ENCODE data around the gene GPATCH4.
"Not testable (repeated sequence)": the region's sequence is repeated elsewhere in the genome, so short reads cannot be mapped to it uniquely, and the experiment has no call there.

Gene GPATCH4

DNA sequence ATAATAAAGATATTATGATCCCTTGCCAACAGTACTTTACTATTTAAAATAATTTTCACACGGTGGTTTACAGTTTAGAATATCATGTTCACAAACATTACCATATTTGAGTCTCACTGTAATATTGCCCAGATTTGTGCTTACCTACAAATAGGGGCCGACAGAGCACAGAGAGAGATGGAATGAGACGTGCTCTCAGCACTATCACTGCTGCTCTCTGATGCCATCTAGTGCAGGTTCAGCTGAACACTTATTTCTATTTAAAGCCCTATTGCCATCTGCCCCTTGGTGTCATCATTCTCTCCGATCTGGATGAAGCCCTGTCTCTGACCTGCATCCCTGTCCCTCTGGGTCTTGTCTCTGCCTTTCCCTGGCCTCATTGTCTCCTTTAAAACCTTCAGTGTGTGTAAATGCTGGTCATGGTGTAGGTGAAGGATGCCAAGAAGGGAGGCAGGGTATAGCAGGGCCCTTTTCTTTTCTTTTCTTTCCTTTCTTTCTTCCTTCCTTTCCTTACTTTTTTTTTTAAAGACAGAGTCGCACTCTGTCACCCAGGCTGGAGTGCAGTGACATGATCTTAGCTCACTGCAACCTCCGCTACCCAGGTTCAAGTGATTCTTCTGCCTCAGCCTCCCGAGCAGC lies 6.9 kb upstream of the GPATCH4 start:
- Histone ChIP-seq H3K27me3 (replicated peaks; ENCODE audit: control insufficient read depth, insufficient read depth, low read length) (no peaks in the 10 kb centered on the region), H3K4me3 (replicated peaks; ENCODE audit: low read depth, low read length) (no peak overlapping the region), H3K36me3 (ENCODE audit: control insufficient read depth, insufficient read depth, low read length) (no peaks in the 10 kb centered on the region)
- TF ChIP-seq, protein P1, sequence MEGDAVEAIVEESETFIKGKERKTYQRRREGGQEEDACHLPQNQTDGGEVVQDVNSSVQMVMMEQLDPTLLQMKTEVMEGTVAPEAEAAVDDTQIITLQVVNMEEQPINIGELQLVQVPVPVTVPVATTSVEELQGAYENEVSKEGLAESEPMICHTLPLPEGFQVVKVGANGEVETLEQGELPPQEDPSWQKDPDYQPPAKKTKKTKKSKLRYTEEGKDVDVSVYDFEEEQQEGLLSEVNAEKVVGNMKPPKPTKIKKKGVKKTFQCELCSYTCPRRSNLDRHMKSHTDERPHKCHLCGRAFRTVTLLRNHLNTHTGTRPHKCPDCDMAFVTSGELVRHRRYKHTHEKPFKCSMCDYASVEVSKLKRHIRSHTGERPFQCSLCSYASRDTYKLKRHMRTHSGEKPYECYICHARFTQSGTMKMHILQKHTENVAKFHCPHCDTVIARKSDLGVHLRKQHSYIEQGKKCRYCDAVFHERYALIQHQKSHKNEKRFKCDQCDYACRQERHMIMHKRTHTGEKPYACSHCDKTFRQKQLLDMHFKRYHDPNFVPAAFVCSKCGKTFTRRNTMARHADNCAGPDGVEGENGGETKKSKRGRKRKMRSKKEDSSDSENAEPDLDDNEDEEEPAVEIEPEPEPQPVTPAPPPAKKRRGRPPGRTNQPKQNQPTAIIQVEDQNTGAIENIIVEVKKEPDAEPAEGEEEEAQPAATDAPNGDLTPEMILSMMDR (IDR thresholded peaks at IDR 0.05; ENCODE audit: insufficient read depth, low read length, poor library complexity, severe bottlenecking) = peak; percentile 77
- no peak for DNase-seq (ENCODE audit: extremely low read depth, insufficient read length)

DNA sequence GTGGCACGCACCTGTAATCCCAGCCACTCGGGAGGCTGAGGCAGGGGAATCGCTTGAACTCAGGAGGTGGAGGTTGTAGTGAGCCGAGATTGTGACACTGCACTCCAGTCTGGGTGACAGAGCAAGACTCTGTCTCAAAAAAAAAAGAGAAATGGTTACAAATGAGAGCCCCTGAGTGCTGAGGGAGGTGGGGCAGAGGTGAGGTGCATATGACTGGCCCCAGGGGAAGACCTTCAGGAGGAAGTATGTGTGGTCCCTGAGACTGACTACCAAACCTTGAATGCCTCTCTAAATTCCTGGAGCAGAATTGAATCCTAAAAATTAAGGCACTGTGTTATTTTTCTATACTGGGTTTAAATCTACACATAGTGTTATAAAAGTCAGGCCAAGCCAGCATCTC lies 6.1 kb upstream of the GPATCH4 start:
- H3K27me3 ChIP-seq (replicated peaks; ENCODE audit: control insufficient read depth, insufficient read depth, low read length); DNase-seq (ENCODE audit: extremely low read depth, insufficient read length); H3K36me3 ChIP-seq (ENCODE audit: control insufficient read depth, insufficient read depth, low read length); H3K4me3 ChIP-seq (replicated peaks; ENCODE audit: low read depth, low read length): not testable (repeated sequence)

DNA sequence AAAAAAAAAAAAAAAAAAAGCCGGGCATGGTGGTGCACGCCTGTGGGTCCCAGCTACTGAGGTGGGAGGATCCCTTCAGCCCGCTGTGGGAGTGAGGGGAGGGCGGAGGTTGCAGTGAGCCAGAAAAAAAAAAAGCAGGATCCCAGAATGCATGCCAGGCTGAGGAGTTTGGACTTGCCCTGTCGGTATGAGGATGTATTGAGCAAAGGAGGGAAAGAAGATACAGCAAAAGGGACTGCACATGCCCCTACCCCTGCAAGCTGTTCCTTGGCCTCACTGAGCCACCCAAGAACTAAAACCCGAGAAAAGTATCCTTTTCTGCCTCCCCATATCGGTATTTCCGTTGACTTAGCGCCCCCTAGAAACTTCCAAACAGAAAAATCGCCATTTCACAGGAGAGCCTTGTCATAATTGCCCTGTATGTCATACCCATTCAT lies 1.3 kb upstream of the GPATCH4 start:
- TF ChIP-seq, protein P1 (IDR thresholded peaks at IDR 0.05; ENCODE audit: insufficient read depth, low read length, poor library complexity, severe bottlenecking) = peak; percentile 47
- no peak for DNase-seq (ENCODE audit: extremely low read depth, insufficient read length)
- no peaks in the 10 kb centered on the region for H3K27me3 ChIP-seq (replicated peaks; ENCODE audit: control insufficient read depth, insufficient read depth, low read length)
- no peak overlapping the region for H3K4me3 ChIP-seq (replicated peaks; ENCODE audit: low read depth, low read length)
- peaks cover 6% of the 10 kb centered on the region for H3K36me3 ChIP-seq (ENCODE audit: control insufficient read depth, insufficient read depth, low read length)

DNA sequence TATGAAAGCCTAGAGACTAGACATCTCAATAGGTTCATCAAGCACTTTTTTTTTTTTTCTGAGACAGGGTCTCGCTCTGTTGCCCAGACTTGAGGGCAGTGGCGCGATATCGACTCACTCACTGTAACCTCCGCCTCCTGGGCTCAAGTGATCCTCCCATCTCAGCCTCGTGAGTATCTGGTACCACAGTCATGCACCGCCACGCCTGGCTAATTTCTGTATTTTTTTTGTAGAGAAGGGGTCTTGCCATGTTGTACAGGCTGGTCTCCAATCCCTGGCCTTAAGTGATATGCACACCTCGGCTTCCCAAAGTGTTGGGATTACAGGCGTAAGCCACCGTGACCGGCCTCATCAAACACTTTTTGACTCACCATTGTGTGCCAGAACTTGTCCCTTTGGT lies 613 bp upstream of the GPATCH4 start:
- DNase-seq (ENCODE audit: extremely low read depth, insufficient read length) = no peak
- H3K4me3 ChIP-seq (replicated peaks; ENCODE audit: low read depth, low read length) = peak overlapping the region; percentile 80
- peaks cover 9% of the 10 kb centered on the region for H3K36me3 ChIP-seq (ENCODE audit: control insufficient read depth, insufficient read depth, low read length)
- TF ChIP-seq, protein P1 (IDR thresholded peaks at IDR 0.05; ENCODE audit: insufficient read depth, low read length, poor library complexity, severe bottlenecking) = no peak
- H3K27me3 ChIP-seq (replicated peaks; ENCODE audit: control insufficient read depth, insufficient read depth, low read length) = no peaks in the 10 kb centered on the region

DNA sequence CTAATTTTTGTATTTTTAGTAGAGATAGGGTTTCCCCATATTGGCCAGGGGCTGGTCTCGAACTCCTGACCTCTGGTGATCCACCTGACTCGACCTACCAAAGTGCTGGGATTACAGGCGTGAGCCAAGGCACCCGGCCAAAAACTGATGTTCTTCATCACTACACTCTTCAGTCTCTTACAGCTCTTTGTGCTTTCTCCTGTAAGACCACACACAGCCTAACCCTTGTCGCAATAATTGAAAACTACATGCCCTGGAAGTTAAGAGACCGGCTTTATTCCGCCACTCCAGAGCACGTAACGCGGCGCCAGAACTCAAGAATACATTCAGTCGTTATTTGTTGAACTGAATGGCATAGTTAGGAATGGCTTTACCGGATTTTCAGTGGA lies 552 bp downstream of the GPATCH4 start:
- no peak for DNase-seq (ENCODE audit: extremely low read depth, insufficient read length)
- TF ChIP-seq, protein P1 (IDR thresholded peaks at IDR 0.05; ENCODE audit: insufficient read depth, low read length, poor library complexity, severe bottlenecking) = no peak

DNA sequence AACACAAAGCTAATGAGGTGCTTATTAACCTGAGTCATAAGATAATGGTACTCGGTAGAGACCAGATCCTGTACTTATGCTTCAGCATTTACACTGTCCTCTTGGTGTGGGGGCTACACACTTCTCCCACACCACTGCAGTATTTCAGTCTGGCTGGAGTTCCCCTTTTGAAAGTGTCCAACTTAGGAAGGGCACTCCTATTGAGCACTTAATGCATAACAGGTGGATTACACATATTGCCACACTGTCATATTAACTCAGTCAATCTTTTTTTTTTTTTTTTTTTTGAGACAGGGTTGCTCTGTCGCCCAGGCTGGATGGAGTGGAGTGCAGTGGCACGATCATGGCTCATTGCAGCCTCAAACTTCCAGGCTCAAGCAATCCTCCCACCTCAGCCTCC lies 1.5 kb downstream of the GPATCH4 start:
- H3K36me3 ChIP-seq (ENCODE audit: control insufficient read depth, insufficient read depth, low read length) = peaks cover 17% of the 10 kb centered on the region
- no peak for DNase-seq (ENCODE audit: extremely low read depth, insufficient read length)
- TF ChIP-seq, protein P1 (IDR thresholded peaks at IDR 0.05; ENCODE audit: insufficient read depth, low read length, poor library complexity, severe bottlenecking) = peak; percentile 17
- H3K4me3 ChIP-seq (replicated peaks; ENCODE audit: low read depth, low read length) = peak overlapping the region; percentile 80; the same call in 1 of the 2 replicates
- H3K27me3 ChIP-seq (replicated peaks; ENCODE audit: control insufficient read depth, insufficient read depth, low read length) = no peaks in the 10 kb centered on the region

More for the DNA sequence above, 552 bp downstream of the GPATCH4 start:
- H3K36me3 ChIP-seq (ENCODE audit: control insufficient read depth, insufficient read depth, low read length) = peaks cover 15% of the 10 kb centered on the region
- no peaks in the 10 kb centered on the region for H3K27me3 ChIP-seq (replicated peaks; ENCODE audit: control insufficient read depth, insufficient read depth, low read length)
- peak overlapping the region; percentile 80 for H3K4me3 ChIP-seq (replicated peaks; ENCODE audit: low read depth, low read length)
